Osteoblast (primary cell): ENCODE measurements around the gene VAV2. TPM values are rescaled to one million over a fixed set of nuclear protein-coding genes. Genes with fewer than 3 reads are reported as not detected.
A peak's percentile ranks its signal among the peaks of the same experiment; 100 is the strongest.

Experiments
- DNase-seq: peaks from one replicate; pipeline ENCODE4 v3.0.0; 2011; ENCODE audit warnings: low spot score, mixed read lengths; ENCODE audit not compliant: insufficient read length; ENCODE audit errors: missing footprints
- H2AFZ ChIP-seq: 2 replicates; pipeline ENCODE4 v1.6.0; 2011; ENCODE audit warnings: mild to moderate bottlenecking, low read length
- H3K27ac ChIP-seq: 2 replicates; pipeline ENCODE4 v1.5.1; 2011; ENCODE audit warnings: mild to moderate bottlenecking, low read depth, low read length, moderate library complexity
- H3K27me3 ChIP-seq: 2 replicates; pipeline ENCODE4 v1.6.0; 2012; ENCODE audit warnings: mild to moderate bottlenecking, control low read depth, inconsistent platforms, low read length, moderate library complexity; ENCODE audit not compliant: insufficient read depth
- H3K36me3 ChIP-seq: 2 replicates; pipeline ENCODE4 v1.5.1; 2011; ENCODE audit warnings: mild to moderate bottlenecking, low read length, control low read depth, moderate library complexity; ENCODE audit not compliant: insufficient read depth
- H3K4me1 ChIP-seq: 2 replicates; pipeline ENCODE4 v1.5.1; 2011; ENCODE audit warnings: mild to moderate bottlenecking, low read length, control low read depth, moderate library complexity; ENCODE audit not compliant: insufficient read depth
- H3K4me2 ChIP-seq: 2 replicates; pipeline ENCODE4 v1.6.0; 2011; ENCODE audit warnings: mild to moderate bottlenecking, low read length; ENCODE audit not compliant: insufficient read depth
- H3K4me3 ChIP-seq: fragments of 200-600 bp; sonication (generic); 3 replicates; pipeline ENCODE4 v1.5.1; 2012; ENCODE audit warnings: mild to moderate bottlenecking, low read length, inconsistent platforms; ENCODE audit not compliant: insufficient read depth
- H3K79me2 ChIP-seq: 2 replicates; pipeline ENCODE4 v1.6.0; 2012; ENCODE audit warnings: mild to moderate bottlenecking, low read length, control low read depth, inconsistent platforms; ENCODE audit not compliant: insufficient read depth
- H3K9me3 ChIP-seq: 2 replicates; pipeline ENCODE4 v1.5.1; 2011; ENCODE audit warnings: low read depth, low read length, control low read depth
- H4K20me1 ChIP-seq: 2 replicates; pipeline ENCODE4 v1.6.0; 2012; ENCODE audit warnings: mild to moderate bottlenecking, low read length, control low read depth; ENCODE audit not compliant: insufficient read depth
- CTCF ChIP-seq: IDR thresholded peaks from 2 replicates; pipeline ENCODE4 v1.5.1; 2011; ENCODE audit warnings: mild to moderate bottlenecking, low read depth, low read length, moderate library complexity; ENCODE audit errors: extremely low read depth
- total RNA-seq: library from RNA; depleted of rRNA; stranded (reverse); fragments of >200 nt; gene quantifications from 2 replicates; pipeline ENCODE4 v1.2.3, GENCODE V29; 2012

The VAV2 gene
- total RNA-seq, 1 donor: 8.0 TPM

GRCh38 chr9:133957328-133957727, 34.8 kb downstream of the VAV2 start:
- H4K20me1 ChIP-seq: peaks cover 51% of the 10 kb centered on the region

GRCh38 chr9:133956520-133957076, 35.5 kb downstream of the VAV2 start:
- Histone ChIP-seq H3K27me3 (no peaks in the 10 kb centered on the region), H2AFZ (no peak overlapping the region), H3K9me3 (no peaks in the 10 kb centered on the region), H3K4me1 (peaks cover 17% of the 10 kb centered on the region), H3K27ac (no peak overlapping the region), H3K4me2 (peak overlapping the region; percentile 43), H3K4me3 (peak overlapping the region; percentile 25), H4K20me1 (peaks cover 48% of the 10 kb centered on the region), H3K79me2 (peaks cover 72% of the 10 kb centered on the region), H3K36me3 (no peaks in the 10 kb centered on the region)
- no peak for TF ChIP-seq CTCF
- peak; percentile 93 for DNase-seq

More at GRCh38 chr9:133957328-133957727, 34.8 kb downstream of the VAV2 start:
- DNase-seq: no peak
- no peak for TF ChIP-seq CTCF
- H3K4me2 ChIP-seq: no peak overlapping the region
- H2AFZ ChIP-seq: no peak overlapping the region
- H3K9me3 ChIP-seq: no peaks in the 10 kb centered on the region
- H3K27me3 ChIP-seq: no peaks in the 10 kb centered on the region
- H3K4me1 ChIP-seq: peaks cover 17% of the 10 kb centered on the region
- H3K79me2 ChIP-seq: peaks cover 76% of the 10 kb centered on the region
- no peaks in the 10 kb centered on the region for H3K36me3 ChIP-seq
- H3K4me3 ChIP-seq: no peak overlapping the region
- H3K27ac ChIP-seq: no peak overlapping the region

- Histone ChIP-seq H3K27ac (no peak overlapping the region), H4K20me1 (peaks cover 48% of the 10 kb centered on the region), H3K4me2 (peak overlapping the region; percentile 43), H3K79me2 (peaks cover 71% of the 10 kb centered on the region), H3K4me3 (peak overlapping the region; percentile 25), H3K9me3 (no peaks in the 10 kb centered on the region), H3K4me1 (peaks cover 17% of the 10 kb centered on the region), H2AFZ (no peak overlapping the region), H3K36me3 (no peaks in the 10 kb centered on the region), H3K27me3 (no peaks in the 10 kb centered on the region)
- TF ChIP-seq CTCF: no peak
- DNase-seq: peak; percentile 83
Measured at GRCh38 chr9:133955821-133956411, 36.2 kb downstream of the VAV2 start.

DNA sequence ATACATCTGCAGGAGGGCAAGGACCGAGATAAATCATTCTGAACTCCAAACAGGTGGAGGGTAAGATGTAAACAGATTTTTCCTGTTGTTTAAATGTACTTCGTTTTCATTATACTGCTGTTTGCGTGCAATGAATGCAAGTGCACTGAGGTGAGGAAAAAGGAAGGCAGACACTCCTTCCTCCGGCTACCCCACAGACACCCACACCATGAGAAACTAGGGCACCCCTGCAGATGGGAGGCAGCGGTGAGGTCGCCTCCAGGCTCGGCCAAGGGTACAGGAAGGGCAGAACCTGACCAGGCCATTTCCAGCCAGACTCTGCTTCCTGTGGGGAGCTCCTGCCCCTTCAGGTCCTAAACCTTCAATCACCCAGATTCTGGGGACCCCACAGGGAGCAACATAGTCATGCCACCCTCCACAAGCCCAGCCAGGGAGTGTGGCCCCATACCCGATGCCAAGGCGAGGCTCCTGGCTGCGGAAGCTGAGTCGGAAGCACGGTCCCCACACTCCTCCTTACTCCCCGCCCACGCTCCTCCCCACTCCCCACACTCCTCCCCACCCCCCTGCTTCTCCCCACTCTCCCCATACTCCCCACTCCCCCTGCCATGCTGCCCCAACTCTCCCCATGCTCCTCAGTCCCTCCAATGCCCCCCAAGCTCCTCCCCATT, 37.1 kb downstream of the VAV2 start:
- Histone ChIP-seq H3K79me2 (peaks cover 66% of the 10 kb centered on the region), H3K9me3 (no peaks in the 10 kb centered on the region), H4K20me1 (peaks cover 47% of the 10 kb centered on the region)

More for the DNA sequence above, 37.1 kb downstream of the VAV2 start:
- no peak for TF ChIP-seq CTCF
- no peaks in the 10 kb centered on the region for H3K27me3 ChIP-seq
- no peak overlapping the region for H3K4me3 ChIP-seq
- peaks cover 17% of the 10 kb centered on the region for H3K4me1 ChIP-seq
- DNase-seq: no peak
- no peak overlapping the region for H3K4me2 ChIP-seq
- H3K36me3 ChIP-seq: no peaks in the 10 kb centered on the region
- H2AFZ ChIP-seq: no peak overlapping the region
- no peak overlapping the region for H3K27ac ChIP-seq
